ENCODE results near the gene SH3BP4.

SH3BP4 gene

GRCh38 chr2:234968631-234969305 is 17.0 kb downstream of the SH3BP4 start:
- no peak for DNase-seq

- DNase-seq, result no peak
Observed at GRCh38 chr2:234969306-234970098, 17.7 kb downstream of the SH3BP4 start.

DNA sequence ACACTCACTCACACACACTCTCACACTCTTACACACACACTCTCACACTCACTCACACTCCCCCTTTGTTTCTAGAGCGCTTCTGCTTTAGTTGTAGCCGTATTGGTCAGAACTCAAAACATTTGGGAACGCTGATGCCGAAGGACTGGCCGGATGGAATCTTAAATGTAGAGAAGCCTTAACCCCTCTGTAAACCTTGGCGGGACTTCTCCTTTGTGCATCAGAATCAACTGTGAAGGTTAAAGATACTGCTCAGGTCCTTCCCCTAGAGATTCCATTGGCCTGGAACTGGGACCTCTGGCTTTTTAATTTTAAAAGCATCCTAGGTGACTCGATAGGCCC is 18.3 kb downstream of the SH3BP4 start:
- no peak for DNase-seq

- DNase-seq, result no peak
Observed at GRCh38 chr2:234970477-234970882, 18.7 kb downstream of the SH3BP4 start.

DNA sequence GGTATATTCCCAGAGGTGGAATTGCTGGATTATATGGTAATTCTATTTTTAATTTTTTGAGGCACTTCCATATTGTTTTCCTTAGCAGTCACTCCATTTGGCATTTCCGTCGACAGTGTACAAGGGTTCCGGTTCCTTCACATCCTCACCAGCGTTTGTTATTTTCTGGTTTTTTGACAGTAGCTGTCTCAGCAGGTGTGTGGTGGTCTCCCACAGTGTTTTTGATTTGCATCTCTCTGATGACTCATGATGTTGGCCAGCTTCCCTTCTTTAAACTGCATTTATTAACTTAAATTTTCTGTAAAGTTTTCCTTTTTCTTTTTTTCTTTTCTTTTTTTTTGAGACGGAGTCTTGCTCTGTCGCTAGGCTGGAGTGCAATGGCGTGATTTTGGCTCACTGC is 19.7 kb downstream of the SH3BP4 start:
- DNase-seq, result no peak

DNA sequence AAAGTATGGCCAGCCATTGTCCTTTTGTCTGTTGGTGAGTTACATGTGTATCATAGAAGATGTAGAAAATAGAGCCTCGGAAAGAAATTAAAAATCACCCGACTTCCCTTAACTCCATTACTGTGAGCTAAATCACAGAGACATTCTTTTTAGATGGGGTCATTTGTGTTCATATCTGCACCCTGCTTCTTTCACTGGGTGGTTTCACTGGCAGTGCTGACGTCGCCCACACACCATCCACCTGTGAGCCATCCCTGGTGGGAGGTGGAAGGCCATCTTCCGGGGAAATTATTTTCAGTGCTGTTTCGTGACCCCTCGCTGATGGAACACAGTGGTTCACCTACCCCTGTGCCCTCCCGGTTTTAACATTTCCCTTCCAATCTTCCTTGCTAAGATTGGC is 21.2 kb downstream of the SH3BP4 start:
- DNase-seq, result no peak

DNA sequence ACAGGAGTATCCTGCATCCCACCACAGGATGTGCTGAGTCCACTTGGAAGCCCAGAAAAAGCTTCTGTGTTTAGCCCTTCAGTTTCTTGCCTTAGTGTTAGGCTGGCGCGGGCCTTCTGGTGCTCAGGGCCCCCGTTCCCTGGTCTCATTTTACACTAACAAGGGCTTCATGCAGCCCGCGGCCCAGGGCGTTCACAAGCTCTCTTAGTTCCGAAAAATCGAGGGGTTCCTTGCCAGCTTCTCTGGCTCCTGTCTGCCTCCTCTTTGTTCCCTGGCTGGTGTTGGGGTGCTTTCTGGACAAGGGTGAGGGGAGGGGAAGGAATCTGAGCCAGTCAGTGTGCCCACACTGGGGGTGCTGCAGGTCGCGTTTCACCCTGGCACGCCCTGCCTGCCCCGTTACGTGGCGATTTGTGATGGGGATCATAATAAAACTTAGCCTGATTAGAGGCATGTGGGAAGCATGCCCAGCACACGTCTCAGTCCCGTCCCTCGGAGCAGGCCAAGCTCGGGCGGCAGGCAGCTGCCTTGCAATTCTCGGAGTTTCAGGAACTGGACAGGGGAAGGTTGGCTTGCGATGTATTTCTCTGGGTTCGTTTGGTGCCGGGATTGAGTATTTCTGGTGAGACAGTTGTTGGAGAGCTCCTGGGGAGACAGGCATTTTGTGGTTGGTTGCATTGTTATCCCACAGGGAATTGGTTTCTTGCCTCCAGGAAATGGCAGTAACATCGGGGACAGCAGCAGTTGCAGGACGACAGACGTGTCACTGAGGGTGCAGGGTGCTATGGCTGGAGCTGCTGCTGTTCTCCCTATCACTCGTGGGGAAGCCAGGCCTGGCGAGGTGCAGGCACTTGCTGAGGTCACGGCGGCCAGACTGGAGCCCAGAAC is 22.9 kb downstream of the SH3BP4 start:
- DNase-seq, result no peak

GRCh38 chr2:234975611-234976010 is 23.8 kb downstream of the SH3BP4 start:
- no peak for DNase-seq

DNA sequence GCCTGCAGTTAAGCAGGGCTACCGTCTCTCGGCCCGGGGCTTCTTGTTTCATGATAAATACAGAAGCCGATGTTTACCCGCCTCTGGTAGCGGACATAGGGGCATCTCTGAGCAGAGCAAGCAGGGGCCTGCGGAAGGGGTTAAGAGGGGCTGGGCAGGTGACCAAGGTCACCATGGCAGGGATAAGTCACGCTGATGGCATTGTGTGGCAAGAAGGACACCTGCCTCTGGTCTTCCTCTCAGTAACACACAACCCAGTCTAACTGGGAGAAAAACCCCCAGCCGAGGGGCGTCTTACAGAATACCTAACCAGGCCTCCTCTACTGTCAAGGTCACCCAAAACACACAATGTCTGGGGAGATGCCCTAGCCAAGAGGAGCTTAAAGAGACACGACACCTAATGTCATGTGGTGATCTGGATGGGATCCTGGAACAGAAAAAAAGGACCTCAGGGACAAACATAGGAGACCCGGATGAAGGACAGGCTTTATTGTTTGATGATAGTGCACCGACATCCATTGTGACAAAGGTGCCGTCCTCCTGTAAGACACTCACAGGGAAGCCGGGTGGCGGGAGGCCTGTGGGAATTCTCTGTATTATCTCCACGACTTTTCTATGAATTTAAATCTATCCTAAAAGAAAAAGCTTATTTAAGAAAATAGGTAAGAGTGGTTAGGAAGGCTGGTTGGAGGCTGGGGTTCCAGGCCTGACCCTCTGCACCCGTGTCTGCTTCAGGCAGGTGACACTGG is 24.8 kb downstream of the SH3BP4 start:
- DNase-seq, result no peak

GRCh38 chr2:234977228-234977679 is 25.4 kb downstream of the SH3BP4 start:
- peak; percentile 27 for DNase-seq

GRCh38 chr2:234978466-234979203 is 26.8 kb downstream of the SH3BP4 start:
- DNase-seq, result peak; percentile 16

DNA sequence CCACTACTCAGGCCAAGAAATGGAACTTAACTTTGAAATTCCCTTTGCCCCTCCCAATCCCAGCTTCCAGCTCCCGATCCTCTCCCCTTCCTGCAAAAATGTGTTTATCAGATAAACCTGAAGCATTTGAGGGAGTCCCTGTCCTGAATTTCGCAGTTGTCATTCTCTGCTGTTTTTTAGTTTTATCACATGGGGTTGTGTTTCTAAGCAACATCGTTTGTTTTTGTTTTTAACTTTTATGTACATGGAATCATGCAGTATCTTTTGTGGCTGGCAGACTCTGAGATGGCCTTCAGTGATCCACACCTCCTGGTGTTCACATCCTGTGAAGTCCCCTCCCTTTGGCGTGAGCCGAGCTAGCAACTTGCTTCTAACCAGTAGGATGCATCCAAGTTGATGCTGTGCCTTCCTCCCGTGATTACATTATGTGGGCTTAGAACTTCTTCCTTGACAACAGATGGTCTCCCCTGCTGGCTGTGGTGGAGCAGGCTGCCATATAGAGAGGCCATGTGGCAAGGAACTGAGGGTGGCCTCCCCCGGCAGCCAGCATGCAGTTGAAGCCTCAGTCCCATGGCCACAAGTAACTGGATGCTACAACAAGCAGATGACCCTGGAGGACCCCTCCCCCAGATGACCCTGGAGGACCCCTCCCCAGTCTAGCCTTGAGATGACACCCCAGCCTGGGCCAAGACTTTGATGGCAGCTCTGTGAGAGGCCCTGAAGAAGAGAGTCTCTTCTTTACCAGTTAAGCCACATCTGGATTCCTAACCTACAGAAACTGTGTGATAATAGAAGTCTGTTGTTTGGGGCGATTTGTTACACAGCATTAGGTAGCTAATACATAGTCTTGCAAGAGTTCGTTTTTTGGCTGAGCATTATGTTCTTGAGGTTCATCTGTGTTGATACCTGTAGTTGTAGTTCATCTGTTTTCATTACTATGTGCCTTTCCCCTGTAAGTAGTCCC is 27.7 kb downstream of the SH3BP4 start:
- DNase-seq, result peak; percentile 7

DNA sequence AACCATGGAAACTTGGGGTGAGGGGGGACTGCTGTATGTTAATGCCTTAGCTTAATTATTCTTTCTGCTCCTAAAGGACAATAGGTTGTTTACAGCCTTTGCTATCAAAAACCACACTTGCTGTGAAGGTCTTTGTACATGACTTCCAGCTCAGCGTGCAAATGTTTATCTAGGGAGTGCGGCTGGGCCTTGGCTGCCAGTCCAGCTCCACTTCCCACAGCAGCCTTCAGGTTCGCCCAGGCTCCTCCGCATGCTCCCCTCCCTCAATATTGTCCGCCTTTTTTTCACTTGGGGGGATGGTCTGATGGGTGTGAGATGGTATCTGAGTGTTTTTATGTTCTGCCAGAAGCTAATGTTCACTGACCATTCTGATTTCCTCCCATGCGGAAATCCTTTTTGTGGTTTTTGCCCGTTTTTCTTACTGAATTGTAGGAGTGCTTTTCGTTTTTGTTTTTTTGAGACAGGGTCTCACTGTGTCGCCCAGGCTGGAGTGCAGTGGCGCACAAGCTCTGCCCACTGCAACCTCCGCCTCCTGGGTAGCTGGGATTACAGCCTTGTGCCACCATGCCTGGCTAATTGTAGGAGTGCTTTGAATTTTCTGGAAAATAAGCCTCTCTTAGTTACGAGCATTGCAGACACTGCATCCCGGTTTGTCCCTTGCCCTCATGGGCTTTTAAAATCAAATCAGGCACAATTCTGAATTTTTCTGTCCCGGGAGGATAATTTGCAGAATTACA is 28.8 kb downstream of the SH3BP4 start:
- peak; percentile 41 for DNase-seq

- peak; percentile 51 for DNase-seq
Observed at GRCh38 chr2:234981197-234982095, 29.6 kb downstream of the SH3BP4 start.

- DNase-seq, result no peak
Observed at GRCh38 chr2:234982096-234982834, 30.4 kb downstream of the SH3BP4 start.

DNA sequence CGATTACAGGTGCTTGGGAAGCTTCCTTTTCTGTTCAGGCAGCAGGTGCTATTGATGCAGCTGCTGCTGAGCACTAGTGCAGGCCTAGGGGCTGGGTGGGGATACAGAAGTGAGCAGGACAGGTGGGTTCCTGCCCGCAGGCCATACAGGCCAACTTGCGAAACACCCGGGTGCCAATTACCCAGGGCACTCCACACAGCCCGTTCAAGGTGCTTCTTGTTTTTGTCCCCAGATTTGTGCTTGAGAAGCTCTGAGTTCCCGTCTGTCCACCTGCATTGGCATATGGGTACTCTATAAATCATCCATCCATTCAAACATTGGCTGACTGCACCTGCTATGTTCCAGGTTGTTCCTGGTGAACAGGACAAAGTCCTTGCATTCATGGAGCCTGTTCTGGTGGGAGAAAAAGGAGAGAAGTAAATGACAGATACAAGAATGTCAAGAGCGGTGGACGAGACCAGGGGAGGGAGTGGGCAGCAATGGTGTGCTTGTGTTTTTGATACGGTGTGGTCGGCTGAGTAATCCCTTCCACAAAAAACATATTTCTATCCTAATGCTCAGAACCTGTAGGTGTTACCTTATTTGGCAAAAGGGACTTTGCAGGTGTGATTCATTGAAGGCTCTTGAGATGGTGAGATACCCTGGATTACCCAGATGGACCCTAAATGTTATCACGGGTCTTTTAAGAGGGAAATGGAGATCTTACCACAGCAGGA is 31.4 kb downstream of the SH3BP4 start:
- peak; percentile 95 for DNase-seq

DNA sequence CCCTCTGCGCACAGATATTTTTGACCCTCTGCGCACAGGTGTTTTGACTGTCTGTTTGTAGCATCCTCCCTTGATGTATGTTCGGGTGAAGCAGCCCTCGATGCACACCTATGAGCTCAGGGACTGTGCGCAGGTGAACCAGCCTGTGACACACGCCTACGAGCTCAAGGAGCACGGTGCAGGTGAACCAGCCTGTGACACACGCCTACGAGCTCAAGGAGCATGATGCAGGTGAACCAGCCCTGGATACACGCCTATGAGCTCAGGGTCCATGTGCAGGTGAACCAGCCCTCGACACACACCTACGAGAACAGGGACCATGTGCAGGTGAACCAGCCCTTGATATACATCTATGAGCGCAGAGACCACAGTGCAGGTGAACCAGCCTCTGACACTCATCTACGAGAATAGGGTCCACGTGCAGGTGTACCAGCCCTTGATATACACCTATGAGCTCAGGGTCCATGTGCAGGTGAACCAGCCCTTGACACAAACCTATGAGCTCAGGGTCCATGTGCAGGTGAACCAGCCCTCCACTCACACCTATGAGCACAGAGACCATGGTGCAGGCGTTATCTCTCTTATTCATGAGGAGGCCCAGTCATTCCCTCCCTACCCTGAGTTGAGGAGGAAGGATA is 33.9 kb downstream of the SH3BP4 start:
- no peak for DNase-seq
